Uterus (tissue), 2 donors: ENCODE data around the gene EPHB2.

ENCODE experiments used
- POLR2A ChIP-seq, 2 donors: fragments of 450-650 bp; IDR thresholded peaks; one replicate each; pipeline ENCODE4 v1.6.1; 2016; ENCODE audit warnings: antibody characterized with exemption in 2 of 2, mild to moderate bottlenecking in 1 of 2, moderate library complexity in 1 of 2
- TF ChIP-seq, protein P1 (sequence below), 4 experiments: fragments of 200-600 bp in 2 of 4; fragments of 450-650 bp in 2 of 4; sonication (generic) in 2 of 4; IDR thresholded peaks; one replicate each; pipeline ENCODE4 v1.5.1; 2016 to 2019; ENCODE audit warnings: antibody characterized with exemption in 4 of 4, mild to moderate bottlenecking in 2 of 4, moderate library complexity in 1 of 4

DNA sequence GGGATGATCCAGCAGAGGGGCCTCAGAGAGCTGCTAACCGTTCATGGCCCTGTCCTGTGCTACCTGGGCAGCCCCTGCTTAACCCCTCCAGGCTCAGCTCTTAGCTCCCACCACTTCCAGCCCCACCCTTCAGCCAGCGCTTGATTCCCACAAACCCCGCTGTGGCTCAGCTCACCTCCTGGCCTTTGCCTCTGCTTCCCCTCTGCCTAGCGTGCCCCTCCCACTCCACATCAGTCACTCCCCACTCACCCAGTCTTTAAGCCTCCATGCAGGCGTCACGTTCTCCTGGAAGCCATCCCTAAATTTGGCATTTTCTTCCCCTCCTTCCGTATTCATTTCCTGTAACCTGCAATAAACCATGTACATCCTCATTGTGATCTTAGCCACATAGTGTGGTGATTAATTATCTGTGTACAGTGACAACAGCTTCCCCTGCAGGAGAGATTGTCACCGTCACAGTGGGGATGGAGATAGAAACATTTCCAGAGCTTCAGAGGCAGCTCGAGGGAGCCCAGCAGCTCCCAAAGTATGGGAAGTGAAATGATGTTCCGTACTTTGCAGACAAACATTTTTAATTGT is 65.5 kb downstream of the EPHB2 start:
- TF ChIP-seq, protein P1, sequence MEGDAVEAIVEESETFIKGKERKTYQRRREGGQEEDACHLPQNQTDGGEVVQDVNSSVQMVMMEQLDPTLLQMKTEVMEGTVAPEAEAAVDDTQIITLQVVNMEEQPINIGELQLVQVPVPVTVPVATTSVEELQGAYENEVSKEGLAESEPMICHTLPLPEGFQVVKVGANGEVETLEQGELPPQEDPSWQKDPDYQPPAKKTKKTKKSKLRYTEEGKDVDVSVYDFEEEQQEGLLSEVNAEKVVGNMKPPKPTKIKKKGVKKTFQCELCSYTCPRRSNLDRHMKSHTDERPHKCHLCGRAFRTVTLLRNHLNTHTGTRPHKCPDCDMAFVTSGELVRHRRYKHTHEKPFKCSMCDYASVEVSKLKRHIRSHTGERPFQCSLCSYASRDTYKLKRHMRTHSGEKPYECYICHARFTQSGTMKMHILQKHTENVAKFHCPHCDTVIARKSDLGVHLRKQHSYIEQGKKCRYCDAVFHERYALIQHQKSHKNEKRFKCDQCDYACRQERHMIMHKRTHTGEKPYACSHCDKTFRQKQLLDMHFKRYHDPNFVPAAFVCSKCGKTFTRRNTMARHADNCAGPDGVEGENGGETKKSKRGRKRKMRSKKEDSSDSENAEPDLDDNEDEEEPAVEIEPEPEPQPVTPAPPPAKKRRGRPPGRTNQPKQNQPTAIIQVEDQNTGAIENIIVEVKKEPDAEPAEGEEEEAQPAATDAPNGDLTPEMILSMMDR (IDR thresholded peaks at IDR 0.05) = no peak
- TF ChIP-seq POLR2A (IDR thresholded peaks at IDR 0.05) = no peak
